H1 (cell line): ENCODE measurements around the gene PLEKHA5. TPM values are rescaled to one million over a fixed set of nuclear protein-coding genes. Genes with fewer than 3 reads are reported as not detected.

Experiments used
- BCL11A ChIP-seq, 2 experiments: IDR thresholded peaks; one replicate each; pipeline ENCODE4 v1.6.1; 2011; ENCODE audit warnings: low read depth in 2 of 2, low read length in 2 of 2, mild to moderate bottlenecking in 2 of 2
- CREB1 ChIP-seq: IDR thresholded peaks from 2 replicates; pipeline ENCODE4 v1.6.1; 2012; ENCODE audit warnings: inconsistent platforms
- FOSL1 ChIP-seq: IDR thresholded peaks from 2 replicates; pipeline ENCODE4 v1.6.1; 2011; ENCODE audit warnings: mild to moderate bottlenecking, low read depth, low read length, moderate library complexity; ENCODE audit not compliant: insufficient read depth
- NANOG ChIP-seq: IDR thresholded peaks from 2 replicates; pipeline ENCODE4 v1.6.1; 2011; ENCODE audit warnings: low read length, low read depth, mild to moderate bottlenecking, inconsistent platforms; ENCODE audit not compliant: insufficient read depth, poor library complexity, severe bottlenecking
- POLR2A ChIP-seq, 2 experiments: IDR thresholded peaks; 1 replicate in 1 of 2; 2 replicates in 1 of 2; pipeline ENCODE4 v1.6.1; 2011; ENCODE audit warnings: low read depth in 2 of 2, low read length in 2 of 2, mild to moderate bottlenecking in 2 of 2; ENCODE audit errors: control extremely low read depth in 1 of 2
- RBBP5 ChIP-seq: IDR thresholded peaks from 2 replicates; pipeline ENCODE4 v1.7.1; 2012; ENCODE audit warnings: low read depth, mild to moderate bottlenecking, inconsistent platforms, low read length, moderate library complexity, borderline replicate concordance
- RXRA ChIP-seq: IDR thresholded peaks from 2 replicates; pipeline ENCODE4 v1.6.1; 2011; ENCODE audit warnings: low read depth, mild to moderate bottlenecking, low read length, moderate library complexity; ENCODE audit not compliant: insufficient read depth
- polyA plus RNA-seq, 7 experiments: library from polyadenylated mRNA; depleted of rRNA in 3 of 7; stranded (reverse) in 5 of 7; unstranded in 2 of 7; fragments of >200 nt in 5 of 7; fragments of 200-250 nt in 2 of 7; gene quantifications; 1 replicate in 5 of 7; 2 replicates in 1 of 7; 4 replicates in 1 of 7; pipeline versions ENCODE4 v1.2.1 to v1.2.3, GENCODE V29; 2011 to 2013; ENCODE audit warnings: missing spikeins in 2 of 7, mixed read lengths in 2 of 7
- total RNA-seq: library from RNA; stranded (reverse); fragmentation: NEBNext Ultra II Directional; extraction: Animal tissue kit (Norgen Biotek cat#: 25700); gene quantifications from 2 replicates; pipeline ENCODE4 v1.2.1, GENCODE V29; 2021

PLEKHA5 gene
- total and polyA plus RNA-seq, 2 of the 8 experiments (the other 6 are each of a cell fraction or from before 2014, with no cell fraction given) = 17.2 to 66.1 TPM

DNA sequence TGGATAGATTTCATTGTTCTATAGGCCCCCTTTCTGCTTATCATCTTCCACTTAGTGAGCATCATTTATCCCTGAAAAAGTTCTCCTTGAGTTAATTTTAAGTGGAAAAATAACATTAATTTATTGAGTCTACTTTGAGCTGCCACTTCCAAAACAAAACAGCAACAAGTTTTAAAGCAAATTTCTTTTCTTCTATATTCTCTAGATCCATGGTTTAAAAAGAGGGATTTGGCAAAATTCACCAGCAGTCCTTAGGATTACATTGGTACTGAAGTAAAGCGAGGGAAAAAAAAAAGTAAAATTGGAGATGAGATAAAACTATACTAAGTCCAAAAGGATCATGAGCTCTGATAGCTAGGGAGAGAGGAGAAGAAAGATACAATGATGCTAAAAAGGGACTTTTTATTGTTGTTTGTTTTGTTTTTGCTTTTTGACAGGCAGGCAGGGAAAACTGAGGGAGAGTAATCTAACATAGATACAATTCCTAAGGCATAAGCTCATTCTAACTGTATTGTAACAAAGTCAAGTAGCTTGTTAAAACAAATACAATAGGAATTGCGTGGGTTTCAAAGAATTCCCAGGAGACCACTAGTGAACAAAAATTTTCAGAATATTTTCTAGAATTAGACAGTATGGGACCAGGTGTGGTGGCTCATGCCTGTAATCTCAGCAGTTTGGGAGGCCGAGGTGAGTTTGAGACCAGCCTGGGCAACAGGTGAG lies 19.2 kb upstream of the PLEKHA5 start (continued):
- TF ChIP-seq RXRA (no peak), CREB1 (no peak), FOSL1 (no peak), RBBP5 (no peak), BCL11A (IDR thresholded peaks at IDR 0.05; ENCODE audit: low read depth in 2 of 2, low read length in 2 of 2) (no peak), NANOG (no peak), POLR2A (IDR thresholded peaks at IDR 0.05; ENCODE audit: control extremely low read depth in 1 of 2, low read depth in 2 of 2, low read length in 2 of 2) (no peak)
